DND-41 (cell line): ENCODE measurements around the gene MYO1E.

Experiments used
- ATAC-seq: fragments of 200-7000 bp; cut with Tn5 transposase; 3 replicates; pipeline ENCODE4 v1.9.1; 2021; ENCODE audit warnings: low read depth; ENCODE audit not compliant: insufficient read depth
- DNase-seq: peaks from one replicate; pipeline ENCODE4 v3.0.0-alpha.2; 2020
- H2AFZ ChIP-seq: 2 replicates; pipeline ENCODE4 v1.6.0; 2012; ENCODE audit warnings: low read depth, low read length
- H3K27ac ChIP-seq: 2 replicates; pipeline ENCODE4 v1.5.1; 2012; ENCODE audit warnings: low read length, inconsistent platforms
- H3K27me3 ChIP-seq: fragments of 200-600 bp; sonication (generic); 2 replicates; pipeline ENCODE4 v1.6.0; 2012; ENCODE audit warnings: low read length, mild to moderate bottlenecking, inconsistent platforms; ENCODE audit not compliant: insufficient read depth, poor library complexity
- H3K36me3 ChIP-seq: 2 replicates; pipeline ENCODE4 v1.5.1; 2012; ENCODE audit warnings: low read length, inconsistent platforms; ENCODE audit not compliant: insufficient read depth
- H3K4me1 ChIP-seq: 2 replicates; pipeline ENCODE4 v1.5.1; 2012; ENCODE audit warnings: mild to moderate bottlenecking, low read length; ENCODE audit not compliant: insufficient read depth
- H3K4me2 ChIP-seq: 2 replicates; pipeline ENCODE4 v1.6.0; 2012; ENCODE audit warnings: mild to moderate bottlenecking, moderate library complexity, low read length, inconsistent platforms; ENCODE audit not compliant: insufficient read depth
- H3K4me3 ChIP-seq, 2 experiments: fragments of 200-600 bp in 1 of 2; shearing (Covaris generic) in 1 of 2; 2 replicates each; pipeline ENCODE4 v1.5.1; 2012 to 2016; ENCODE audit warnings: inconsistent platforms in 2 of 2, low read length in 2 of 2, mild to moderate bottlenecking in 2 of 2, low read depth in 1 of 2, moderate library complexity in 1 of 2
- H3K79me2 ChIP-seq: 2 replicates; pipeline ENCODE4 v1.6.0; 2012; ENCODE audit warnings: low read length, inconsistent platforms; ENCODE audit not compliant: insufficient read depth
- H3K9ac ChIP-seq: 2 replicates; pipeline ENCODE4 v1.6.0; 2012; ENCODE audit warnings: low read depth, mild to moderate bottlenecking, inconsistent platforms, low read length, moderate library complexity
- H3K9me3 ChIP-seq: 2 replicates; pipeline ENCODE4 v1.5.1; 2012; ENCODE audit warnings: low read length, moderate library complexity, mild to moderate bottlenecking, inconsistent platforms; ENCODE audit not compliant: insufficient read depth, severe bottlenecking
- H4K20me1 ChIP-seq: 2 replicates; pipeline ENCODE4 v1.6.0; 2012; ENCODE audit warnings: low read length; ENCODE audit not compliant: insufficient read depth
- EZH2 ChIP-seq: IDR thresholded peaks from 3 replicates; pipeline ENCODE4 v1.6.1; 2012; ENCODE audit warnings: borderline replicate concordance, low read depth, mild to moderate bottlenecking, moderate library complexity, low read length, inconsistent platforms; ENCODE audit not compliant: severe bottlenecking

MYO1E gene

DNA sequence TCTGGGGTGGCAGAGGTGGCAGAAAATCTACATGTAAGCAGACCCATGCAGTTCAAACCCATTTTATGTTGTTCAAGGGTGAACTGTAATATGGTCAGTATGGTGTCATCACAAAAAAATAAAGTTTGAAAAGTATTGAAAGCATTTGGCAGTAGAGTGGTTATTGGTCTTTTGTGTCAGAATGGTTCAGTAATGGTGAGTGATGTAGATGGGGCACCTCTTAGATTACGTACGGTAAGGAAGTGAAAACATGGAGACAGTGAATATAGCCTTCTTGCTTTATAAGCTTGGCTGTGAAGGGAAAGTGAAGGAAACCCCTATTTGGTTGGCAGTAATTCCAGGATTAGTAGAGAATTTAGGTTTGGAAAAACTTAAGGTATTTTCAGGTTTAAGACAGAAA is 284.9 kb downstream of the MYO1E start:
- no peaks in the 10 kb centered on the region for H3K79me2 ChIP-seq
- H3K4me3 ChIP-seq, result no peak overlapping the region
- no peak overlapping the region for H3K27ac ChIP-seq
- no peak overlapping the region for H2AFZ ChIP-seq
- DNase-seq (no peak), ATAC-seq (no peak)
- no peaks in the 10 kb centered on the region for H3K4me1 ChIP-seq
- peaks cover 74% of the 10 kb centered on the region for H3K36me3 ChIP-seq
- no peaks in the 10 kb centered on the region for H3K9me3 ChIP-seq
- no peak overlapping the region for H3K9ac ChIP-seq
- H4K20me1 ChIP-seq, result no peaks in the 10 kb centered on the region
- no peak overlapping the region for H3K4me2 ChIP-seq
- no peaks in the 10 kb centered on the region for H3K27me3 ChIP-seq
- no peak for TF ChIP-seq EZH2
